ENCODE data around the gene TIMM8B. TPM values are rescaled to one million over a fixed set of nuclear protein-coding genes. Genes with fewer than 3 reads are reported as not detected.

TIMM8B gene
- total RNA-seq, 1 experiment from 2014 or later = 87.3 TPM

DNA sequence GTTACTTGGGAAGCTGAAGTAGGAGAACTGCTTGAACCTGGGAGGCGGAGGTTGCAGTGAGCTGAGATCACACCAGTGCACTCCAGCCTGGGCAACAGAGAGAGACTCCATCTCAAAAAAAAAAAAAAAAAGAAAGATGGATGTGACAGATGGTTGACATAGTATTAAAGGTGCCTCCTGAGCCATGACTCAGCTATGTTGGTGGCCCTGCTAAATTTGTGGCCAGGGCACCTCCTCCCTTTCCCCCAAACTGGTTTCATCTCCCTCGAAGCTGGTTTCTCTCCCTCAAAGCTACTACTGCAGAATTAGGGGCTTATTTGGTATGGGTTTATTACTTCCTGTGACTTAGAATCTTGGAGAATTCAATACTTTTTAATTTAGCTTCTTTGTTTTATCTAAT lies 31.6 kb upstream of the TIMM8B start:
- CTCF ChIA-PET = interaction anchor here (0.5 kb wide), 1 partner anchor 162 kb away, joined by 7 read pairs; no protein-coding TSS in a partner anchor
- TF ChIP-seq TCF7L2 (IDR thresholded peaks at IDR 0.05; ENCODE audit: low read depth, low read length) = no peak
- TF ChIP-seq CTCF (IDR thresholded peaks at IDR 0.05) = no peak
- TF ChIP-seq SIN3A (IDR thresholded peaks at IDR 0.05; ENCODE audit: borderline replicate concordance, insufficient read depth, low read depth, low read length) = no peak
- TF ChIP-seq POLR2AphosphoS5 (IDR thresholded peaks at IDR 0.05; ENCODE audit: low read depth, low read length) = no peak
- TF ChIP-seq REST (IDR thresholded peaks at IDR 0.05; ENCODE audit: insufficient read depth in 1 of 2, low read depth in 2 of 2, low read length in 1 of 2) = no peak
- Histone ChIP-seq H3K27ac (ENCODE audit: low read length) (no peak overlapping the region), H3K9me3 (ENCODE audit: control insufficient read depth, insufficient read depth, low read depth, low read length) (no peaks in the 10 kb centered on the region), H3K4me3 (ENCODE audit: low read depth in 2 of 2, low read length in 2 of 2) (no peak overlapping the region), H3K4me1 (ENCODE audit: control insufficient read depth, insufficient read depth, low read length) (peaks cover 12% of the 10 kb centered on the region), H3K27me3 (ENCODE audit: control insufficient read depth, insufficient read depth, low read length) (no peaks in the 10 kb centered on the region), H3K36me3 (ENCODE audit: control insufficient read depth, insufficient read depth, low read length) (no peaks in the 10 kb centered on the region)
- in situ Hi-C loops (cut with HindIII; ENCODE audit: low pct_unique_long_range_greater_than_20kb, low sequenced_read_pairs) (no loop called here), intact Hi-C loops (cut with micrococcal nuclease; ENCODE audit: unreplicated experiment) (loop anchor here (5.0 kb wide), 1 partner anchor 44 kb away; the partner anchor contains the start of gene IL18)
- BruUV-seq (replicated peaks) = no TSS peak
- POLR2A ChIA-PET = no interaction called here
- no peak for ATAC-seq
- DNase-seq (ENCODE audit: low read depth, low spot score) = no peak

DNA sequence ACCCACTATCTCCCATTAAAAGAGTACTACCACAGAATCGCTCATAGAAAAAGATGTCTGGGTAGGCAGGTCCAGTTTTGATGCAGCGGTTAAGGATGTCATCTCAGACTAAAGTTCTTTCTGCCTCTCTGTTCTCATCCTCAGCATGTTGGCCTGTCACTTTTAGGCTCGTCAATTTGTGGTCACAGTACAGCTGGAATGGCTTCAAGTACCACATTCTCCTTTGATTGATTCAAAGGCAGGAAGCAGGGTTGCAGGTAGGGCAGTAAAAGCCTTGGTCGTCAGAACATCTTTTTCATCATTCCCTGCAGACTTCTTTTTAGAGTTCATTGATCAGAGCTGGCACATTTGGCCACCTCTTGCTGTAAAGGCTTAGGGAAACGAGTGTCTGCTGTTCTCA lies 28.8 kb upstream of the TIMM8B start:
- H3K9me3 ChIP-seq (ENCODE audit: control insufficient read depth, insufficient read depth, low read depth, low read length) = no peaks in the 10 kb centered on the region
- TF ChIP-seq TCF7L2 (IDR thresholded peaks at IDR 0.05; ENCODE audit: low read depth, low read length) (no peak), REST (IDR thresholded peaks at IDR 0.05; ENCODE audit: insufficient read depth in 1 of 2, low read depth in 2 of 2, low read length in 1 of 2) (no peak)
- intact Hi-C loops (cut with micrococcal nuclease; ENCODE audit: unreplicated experiment) = loop anchor here (2.0 to 5.0 kb wide), 2 partner anchors 47 to 165 kb away; partner anchors contain the start of gene IL18
- POLR2A ChIA-PET = interaction anchor here (0.6 kb wide), 1 partner anchor 1105 kb away, joined by 6 read pairs; no protein-coding TSS in a partner anchor
- no peak overlapping the region for H3K27ac ChIP-seq (ENCODE audit: low read length)
- H3K36me3 ChIP-seq (ENCODE audit: control insufficient read depth, insufficient read depth, low read length) = no peaks in the 10 kb centered on the region
- in situ Hi-C loops (cut with HindIII; ENCODE audit: low pct_unique_long_range_greater_than_20kb, low sequenced_read_pairs) = no loop called here
- H3K27me3 ChIP-seq (ENCODE audit: control insufficient read depth, insufficient read depth, low read length) = no peaks in the 10 kb centered on the region
- H3K4me3 ChIP-seq (ENCODE audit: low read depth in 2 of 2, low read length in 2 of 2) = no peak overlapping the region
- peaks cover 7% of the 10 kb centered on the region for H3K4me1 ChIP-seq (ENCODE audit: control insufficient read depth, insufficient read depth, low read length)
- DNase-seq (ENCODE audit: low read depth, low spot score) (no peak), ATAC-seq (no peak)
- CTCF ChIA-PET = interaction anchor here (1.6 kb wide), 1 partner anchor 60 kb away, joined by 4 read pairs; the partner anchor contains the start of gene BCO2
- no TSS peak for BruUV-seq (replicated peaks)

Data from Panc1 (cell line).